ENCODE data around the gene TMEM100. TPM values are rescaled to one million over a fixed set of nuclear protein-coding genes. Genes with fewer than 3 reads are reported as not detected.

Gene TMEM100
- total RNA-seq, 1 experiment from 2014 or later = not detected

- peaks cover 33% of the 10 kb centered on the region for H3K27me3 ChIP-seq (ENCODE audit: insufficient read depth, low read depth)
- intact Hi-C loops (cut with micrococcal nuclease; ENCODE audit: unreplicated experiment) = no loop called here
These were observed 34.6 kb downstream of the TMEM100 start for GRCh38 chr17:55688057-55688456.

GRCh38 chr17:55687037-55687436 lies 35.6 kb downstream of the TMEM100 start:
- DNase-seq = no peak
- H3F3A ChIP-seq (ENCODE audit: insufficient read depth, low read depth) = no peaks in the 10 kb centered on the region
- POLR2A ChIA-PET (ENCODE audit: unreplicated experiment) = no interaction called here
- H3K4me2 ChIP-seq = no peak overlapping the region
- H3K4me1 ChIP-seq (replicated peaks; ENCODE audit: insufficient read depth) = no peaks in the 10 kb centered on the region
- H2AFZ ChIP-seq = no peak overlapping the region
- H3K27me3 ChIP-seq (ENCODE audit: insufficient read depth, low read depth) = peaks cover 31% of the 10 kb centered on the region
- no peak overlapping the region for H3K4me3 ChIP-seq
- no peaks in the 10 kb centered on the region for H4K20me1 ChIP-seq (ENCODE audit: insufficient read depth)
- intact Hi-C loops (cut with micrococcal nuclease; ENCODE audit: unreplicated experiment) = no loop called here
- no peaks in the 10 kb centered on the region for H3K36me3 ChIP-seq (ENCODE audit: low read depth)
- H3K9me3 ChIP-seq (ENCODE audit: insufficient read depth, low read depth) = no peaks in the 10 kb centered on the region
- TF ChIP-seq EZH2 (IDR thresholded peaks at IDR 0.05; ENCODE audit: low read depth) = no peak
- TF ChIP-seq, protein P1, sequence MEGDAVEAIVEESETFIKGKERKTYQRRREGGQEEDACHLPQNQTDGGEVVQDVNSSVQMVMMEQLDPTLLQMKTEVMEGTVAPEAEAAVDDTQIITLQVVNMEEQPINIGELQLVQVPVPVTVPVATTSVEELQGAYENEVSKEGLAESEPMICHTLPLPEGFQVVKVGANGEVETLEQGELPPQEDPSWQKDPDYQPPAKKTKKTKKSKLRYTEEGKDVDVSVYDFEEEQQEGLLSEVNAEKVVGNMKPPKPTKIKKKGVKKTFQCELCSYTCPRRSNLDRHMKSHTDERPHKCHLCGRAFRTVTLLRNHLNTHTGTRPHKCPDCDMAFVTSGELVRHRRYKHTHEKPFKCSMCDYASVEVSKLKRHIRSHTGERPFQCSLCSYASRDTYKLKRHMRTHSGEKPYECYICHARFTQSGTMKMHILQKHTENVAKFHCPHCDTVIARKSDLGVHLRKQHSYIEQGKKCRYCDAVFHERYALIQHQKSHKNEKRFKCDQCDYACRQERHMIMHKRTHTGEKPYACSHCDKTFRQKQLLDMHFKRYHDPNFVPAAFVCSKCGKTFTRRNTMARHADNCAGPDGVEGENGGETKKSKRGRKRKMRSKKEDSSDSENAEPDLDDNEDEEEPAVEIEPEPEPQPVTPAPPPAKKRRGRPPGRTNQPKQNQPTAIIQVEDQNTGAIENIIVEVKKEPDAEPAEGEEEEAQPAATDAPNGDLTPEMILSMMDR (conservative IDR thresholded peaks at IDR 0.05) = no peak
- no TSS peak for BruUV-seq (replicated peaks)
- no peaks in the 10 kb centered on the region for H3K9me2 ChIP-seq (ENCODE audit: insufficient read depth)
- H3K27ac ChIP-seq = no peak overlapping the region
- CTCF ChIA-PET = no interaction called here
- H3K79me2 ChIP-seq (ENCODE audit: low read depth) = no peaks in the 10 kb centered on the region

More at GRCh38 chr17:55688057-55688456, 34.6 kb downstream of the TMEM100 start:
- Histone ChIP-seq H3K9me2 (ENCODE audit: insufficient read depth) (no peaks in the 10 kb centered on the region), H3K4me2 (no peak overlapping the region), H3K4me1 (replicated peaks; ENCODE audit: insufficient read depth) (no peaks in the 10 kb centered on the region), H2AFZ (no peak overlapping the region), H3K9me3 (ENCODE audit: insufficient read depth, low read depth) (no peaks in the 10 kb centered on the region), H4K20me1 (ENCODE audit: insufficient read depth) (no peaks in the 10 kb centered on the region), H3K79me2 (ENCODE audit: low read depth) (no peaks in the 10 kb centered on the region), H3K36me3 (ENCODE audit: low read depth) (no peaks in the 10 kb centered on the region), H3F3A (ENCODE audit: insufficient read depth, low read depth) (no peaks in the 10 kb centered on the region), H3K27ac (no peak overlapping the region), H3K4me3 (no peak overlapping the region)
- no peak for DNase-seq
- TF ChIP-seq, protein P1 (conservative IDR thresholded peaks at IDR 0.05) = no peak
- TF ChIP-seq EZH2 (IDR thresholded peaks at IDR 0.05; ENCODE audit: low read depth) = no peak
- BruUV-seq (replicated peaks) = no TSS peak
- ChIA-PET POLR2A (ENCODE audit: unreplicated experiment) (no interaction called here), CTCF (no interaction called here)

- H3K4me1 ChIP-seq (replicated peaks; ENCODE audit: insufficient read depth) = no peaks in the 10 kb centered on the region
- H3K27me3 ChIP-seq (ENCODE audit: insufficient read depth, low read depth) = peaks cover 39% of the 10 kb centered on the region
- BruUV-seq (replicated peaks) = no TSS peak
- H3K36me3 ChIP-seq (ENCODE audit: low read depth) = no peaks in the 10 kb centered on the region
- H3K4me3 ChIP-seq = no peak overlapping the region
- no peak overlapping the region for H2AFZ ChIP-seq
- no peak overlapping the region for H3K4me2 ChIP-seq
- no peaks in the 10 kb centered on the region for H3F3A ChIP-seq (ENCODE audit: insufficient read depth, low read depth)
- H4K20me1 ChIP-seq (ENCODE audit: insufficient read depth) = no peaks in the 10 kb centered on the region
- no peaks in the 10 kb centered on the region for H3K79me2 ChIP-seq (ENCODE audit: low read depth)
- ChIA-PET POLR2A (ENCODE audit: unreplicated experiment) (no interaction called here), CTCF (no interaction called here)
- TF ChIP-seq, protein P1 (conservative IDR thresholded peaks at IDR 0.05) = no peak
- TF ChIP-seq EZH2 (IDR thresholded peaks at IDR 0.05; ENCODE audit: low read depth) = no peak
- no peaks in the 10 kb centered on the region for H3K9me3 ChIP-seq (ENCODE audit: insufficient read depth, low read depth)
- intact Hi-C loops (cut with micrococcal nuclease; ENCODE audit: unreplicated experiment) = no loop called here
- DNase-seq = no peak
- no peaks in the 10 kb centered on the region for H3K9me2 ChIP-seq (ENCODE audit: insufficient read depth)
- H3K27ac ChIP-seq = no peak overlapping the region
These were observed 38.9 kb downstream of the TMEM100 start for GRCh38 chr17:55683550-55684315.
